Panc1 (cell line): Measurements from ENCODE around the gene TM9SF4. TPM values are rescaled to one million over a fixed set of nuclear protein-coding genes. Genes with fewer than 3 reads are reported as not detected.
A peak's percentile ranks its signal among the peaks of the same experiment; 100 is the strongest.

Experiments
- ATAC-seq: fragments of 200-7000 bp; cut with Tn5 transposase; 2 replicates; pipeline ENCODE4 v1.9.1; 2020; ENCODE audit warnings: mild to moderate bottlenecking, moderate library complexity
- Bru-seq: library from RNA; stranded (reverse); fragments of 400-500 nt; gene quantifications from one replicate; lab custom pipeline; 2021; lab: Mats Ljungman, UMichigan
- BruChase-seq, 2 experiments: library from RNA; stranded (reverse); fragments of 400-500 nt; gene quantifications; one replicate each; lab custom pipeline; 2021; lab: Mats Ljungman, UMichigan
- BruUV-seq: library from RNA; stranded (reverse); fragments of 400-500 nt; replicated peaks from 2 replicates; lab custom pipeline; 2021; lab: Mats Ljungman, UMichigan
- CTCF ChIA-PET: fragments of 300-600 bp; sonication (Branson Sonifier 250); formaldehyde crosslinking; loops from one replicate; lab custom pipeline; 2022; ENCODE audit warnings: antibody characterized with exemption; lab: Charles Lee
- POLR2A ChIA-PET: fragments of 300-600 bp; sonication (Branson Sonifier 250); formaldehyde crosslinking; loops from one replicate; lab custom pipeline; 2022; ENCODE audit warnings: antibody characterized with exemption; lab: Charles Lee
- DNase-seq: peaks from one replicate; pipeline ENCODE4 v3.0.0-alpha.2; 2010; ENCODE audit warnings: low read depth, low spot score
- H3K27ac ChIP-seq: 2 replicates; pipeline ENCODE4 v1.5.1; 2011; ENCODE audit warnings: mild to moderate bottlenecking, low read length, inconsistent platforms
- H3K27me3 ChIP-seq: fragments of 200-500 bp; sonication (Bioruptor generic); 2 replicates; pipeline ENCODE4 v1.6.0; 2014; ENCODE audit warnings: low read length, inconsistent platforms; ENCODE audit not compliant: control insufficient read depth, insufficient read depth
- H3K36me3 ChIP-seq: fragments of 200-500 bp; sonication (Bioruptor generic); 2 replicates; pipeline ENCODE4 v1.5.1; 2014; ENCODE audit warnings: inconsistent platforms, mild to moderate bottlenecking, low read length, moderate library complexity; ENCODE audit not compliant: control insufficient read depth, insufficient read depth
- H3K4me1 ChIP-seq: 2 replicates; pipeline ENCODE4 v1.5.1; 2011; ENCODE audit warnings: inconsistent platforms, mild to moderate bottlenecking, low read length, moderate library complexity; ENCODE audit not compliant: control insufficient read depth, insufficient read depth
- H3K4me3 ChIP-seq, 2 experiments: 2 replicates each; pipeline ENCODE4 v1.5.1; 2011 to 2012; ENCODE audit warnings: low read depth in 2 of 2, low read length in 2 of 2, mild to moderate bottlenecking in 2 of 2, inconsistent platforms in 1 of 2, moderate library complexity in 1 of 2
- H3K9me3 ChIP-seq: fragments of 200-500 bp; sonication (Bioruptor generic); 2 replicates; pipeline ENCODE4 v1.5.1; 2014; ENCODE audit warnings: low read depth, mild to moderate bottlenecking, inconsistent platforms, low read length, moderate library complexity; ENCODE audit not compliant: control insufficient read depth, insufficient read depth
- CTCF ChIP-seq: fragments of 450-650 bp; IDR thresholded peaks from 2 replicates; pipeline ENCODE4 v1.5.1; 2017; ENCODE audit warnings: mild to moderate bottlenecking
- POLR2AphosphoS5 ChIP-seq: IDR thresholded peaks from 2 replicates; pipeline ENCODE4 v1.6.1; 2012; ENCODE audit warnings: mild to moderate bottlenecking, low read depth, low read length, moderate library complexity
- SIN3A ChIP-seq: IDR thresholded peaks from 2 replicates; pipeline ENCODE4 v1.6.1; 2012; ENCODE audit warnings: low read depth, mild to moderate bottlenecking, low read length, moderate library complexity, borderline replicate concordance; ENCODE audit not compliant: insufficient read depth
- TCF7L2 ChIP-seq: IDR thresholded peaks from 2 replicates; pipeline ENCODE4 v1.6.1; 2011; ENCODE audit warnings: mild to moderate bottlenecking, low read depth, low read length, inconsistent platforms
- in situ Hi-C: cut with HindIII; loops from 2 replicates; pipeline ENCODE4 v1.10.0; 2016; ENCODE audit warnings: low sequenced_read_pairs, low pct_unique_long_range_greater_than_20kb
- intact Hi-C: fragments of 100-400 bp; cut with micrococcal nuclease; formaldehyde crosslinking; loops from one replicate; pipeline ENCODE4 v1.10.0; 2022; ENCODE audit not compliant: unreplicated experiment
- long read RNA-seq: library from polyadenylated mRNA; unstranded; transcript quantifications from one replicate; pipeline ENCODE4 v2.0.0, GENCODE V29; 2021; ENCODE audit not compliant: unreplicated experiment
- polyA plus RNA-seq: library from polyadenylated mRNA; unstranded; fragments of >200 nt; gene quantifications from one replicate; pipeline ENCODE4 v1.2.1, GENCODE V29; 2012; ENCODE audit warnings: missing spikeins; ENCODE audit not compliant: insufficient read length
- total RNA-seq: library from RNA; stranded (reverse); gene quantifications from one replicate; pipeline ENCODE4 v1.2.1, GENCODE V29; 2021; ENCODE audit not compliant: unreplicated experiment
- TF ChIP-seq, protein P1 (sequence below), 2 experiments: IDR thresholded peaks; 2 replicates each; pipeline ENCODE4 v1.6.1; 2011 to 2012; ENCODE audit warnings: low read depth in 2 of 2, control low read depth in 1 of 2, low read length in 1 of 2, mild to moderate bottlenecking in 1 of 2, moderate library complexity in 1 of 2; ENCODE audit not compliant: insufficient read depth in 1 of 2

The TM9SF4 gene
- 180 TPM for total RNA-seq
- polyA plus RNA-seq, result 137 TPM
- percentile 96 among the genes with signal in this experiment for Bru-seq, nascent RNA
- BruChase-seq, experiment 1, labeled RNA remaining after a 2-hour chase, result percentile 96 among the genes with signal in this experiment
- percentile 97 among the genes with signal in this experiment for BruChase-seq, experiment 2, labeled RNA remaining after a 6-hour chase
- long read RNA-seq, full-length matches to known transcripts, result 178 of 384 reads
- long read RNA-seq, partial matches to known transcripts, result 147 of 384 reads
- long read RNA-seq, other reads (novel, unspliced or antisense), result 59 of 384 reads

DNA sequence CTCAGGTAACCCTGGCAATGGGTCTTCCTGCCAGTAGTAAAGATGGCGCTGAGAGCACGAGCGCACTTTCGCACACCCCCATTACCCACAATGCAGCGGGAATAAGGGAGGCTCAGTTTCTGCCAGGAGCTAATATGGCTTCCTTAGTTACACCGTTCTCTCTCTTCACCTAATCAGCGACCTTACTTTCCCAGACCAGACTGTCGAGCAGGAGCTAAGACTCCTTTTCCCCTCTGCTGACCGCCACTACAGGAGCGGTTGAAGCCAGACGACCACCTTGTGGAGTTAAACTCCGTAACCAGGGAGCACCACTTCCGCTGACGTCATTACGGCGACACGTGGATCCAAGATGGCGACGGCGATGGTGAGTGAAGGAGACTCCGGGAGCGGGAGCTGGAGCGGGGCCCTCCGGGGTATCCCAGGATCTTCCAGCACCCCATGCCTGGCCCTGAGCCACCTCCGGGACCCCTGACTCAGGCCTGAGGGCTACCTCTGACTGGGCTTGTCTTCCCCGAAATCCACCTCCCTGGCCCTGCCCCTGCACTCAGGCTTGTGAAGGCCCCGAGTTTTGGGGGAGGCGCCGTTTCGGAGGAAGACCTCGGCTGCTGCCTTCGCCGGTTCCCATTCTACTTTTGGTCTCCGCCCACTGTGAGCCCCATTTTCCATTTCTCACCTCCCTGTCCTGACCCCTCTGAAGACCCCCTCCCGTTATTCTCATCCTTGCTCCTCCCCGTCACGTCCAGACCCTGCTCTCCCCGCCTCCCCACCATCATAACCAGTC lies at the start of gene TM9SF4:
TM9SF4 (plus strand) TSS at position 323 of the 781 bp plus-strand sequence; CDS start at position 350, 27 bp downstream.
- BruUV-seq, result no TSS peak
- H3K27ac ChIP-seq, result peak within 1 kb of the TSS; percentile 98

DNA sequence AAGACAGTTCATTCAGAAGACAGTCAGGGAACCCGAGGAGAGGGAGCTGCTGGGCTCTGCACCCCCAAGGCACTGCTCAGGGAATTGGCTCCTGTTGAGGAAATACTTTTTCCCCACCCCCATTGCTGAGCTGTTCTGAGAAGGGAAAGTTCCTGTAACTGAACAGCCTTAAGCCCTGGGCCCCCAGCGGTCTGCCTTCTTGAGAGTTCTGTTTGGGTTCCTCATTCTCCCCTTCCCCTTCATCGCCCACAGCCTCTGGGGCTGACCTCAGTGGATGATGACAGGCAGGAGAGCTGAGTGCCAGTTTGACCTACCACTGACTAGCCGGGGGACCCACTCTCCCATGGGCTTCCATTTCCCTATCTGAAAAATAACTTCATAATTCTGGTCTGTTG lies 46.7 kb upstream of the TM9SF4 start:
- ATAC-seq (no peak), DNase-seq (no peak)
- in situ Hi-C loops (no loop called here), intact Hi-C loops (no loop called here)
- Histone ChIP-seq H3K9me3 (no peaks in the 10 kb centered on the region), H3K4me1 (no peaks in the 10 kb centered on the region), H3K36me3 (no peaks in the 10 kb centered on the region), H3K4me3 (no peak overlapping the region), H3K27me3 (peaks cover 12% of the 10 kb centered on the region; the same call in 1 of the 2 replicates), H3K27ac (no peak overlapping the region)
- no TSS peak for BruUV-seq
- TF ChIP-seq TCF7L2, result no peak
- ChIA-PET POLR2A (no interaction called here), CTCF (interaction anchor here (0.7 kb wide), 1 partner anchor 210 kb away, joined by 3 read pairs; no protein-coding TSS in a partner anchor)

More for the DNA sequence above, at the start of gene TM9SF4:
- in situ Hi-C loops, result no loop called here
- Histone ChIP-seq H3K36me3 (no peaks in the 10 kb centered on the region), H3K4me1 (peaks cover 18% of the 10 kb centered on the region), H3K4me3 (peak within 1 kb of the TSS; percentile 72 to 86), H3K9me3 (peaks cover 8% of the 10 kb centered on the region; the same call in 1 of the 2 replicates), H3K27me3 (peaks cover 3% of the 10 kb centered on the region; the same call in 1 of the 2 replicates)
- ChIA-PET CTCF (interaction anchor here (0.6 kb wide), 1 partner anchor 31 kb away, joined by 4 read pairs; no protein-coding TSS in a partner anchor), POLR2A (interaction anchor here (0.6 to 1.7 kb wide), 4 partner anchors 8 to 391 kb away, joined by 3 to 5 read pairs (median 4); no protein-coding TSS in a partner anchor)
- intact Hi-C loops, result no loop called here
- no peak; the same call in 1 of the 2 replicates for TF ChIP-seq TCF7L2
- no peak for TF ChIP-seq CTCF
- peak; percentile 98 for TF ChIP-seq POLR2AphosphoS5
- peak; percentile 94; the same call in 1 of the 2 replicates for TF ChIP-seq SIN3A
- TF ChIP-seq, protein P1, sequence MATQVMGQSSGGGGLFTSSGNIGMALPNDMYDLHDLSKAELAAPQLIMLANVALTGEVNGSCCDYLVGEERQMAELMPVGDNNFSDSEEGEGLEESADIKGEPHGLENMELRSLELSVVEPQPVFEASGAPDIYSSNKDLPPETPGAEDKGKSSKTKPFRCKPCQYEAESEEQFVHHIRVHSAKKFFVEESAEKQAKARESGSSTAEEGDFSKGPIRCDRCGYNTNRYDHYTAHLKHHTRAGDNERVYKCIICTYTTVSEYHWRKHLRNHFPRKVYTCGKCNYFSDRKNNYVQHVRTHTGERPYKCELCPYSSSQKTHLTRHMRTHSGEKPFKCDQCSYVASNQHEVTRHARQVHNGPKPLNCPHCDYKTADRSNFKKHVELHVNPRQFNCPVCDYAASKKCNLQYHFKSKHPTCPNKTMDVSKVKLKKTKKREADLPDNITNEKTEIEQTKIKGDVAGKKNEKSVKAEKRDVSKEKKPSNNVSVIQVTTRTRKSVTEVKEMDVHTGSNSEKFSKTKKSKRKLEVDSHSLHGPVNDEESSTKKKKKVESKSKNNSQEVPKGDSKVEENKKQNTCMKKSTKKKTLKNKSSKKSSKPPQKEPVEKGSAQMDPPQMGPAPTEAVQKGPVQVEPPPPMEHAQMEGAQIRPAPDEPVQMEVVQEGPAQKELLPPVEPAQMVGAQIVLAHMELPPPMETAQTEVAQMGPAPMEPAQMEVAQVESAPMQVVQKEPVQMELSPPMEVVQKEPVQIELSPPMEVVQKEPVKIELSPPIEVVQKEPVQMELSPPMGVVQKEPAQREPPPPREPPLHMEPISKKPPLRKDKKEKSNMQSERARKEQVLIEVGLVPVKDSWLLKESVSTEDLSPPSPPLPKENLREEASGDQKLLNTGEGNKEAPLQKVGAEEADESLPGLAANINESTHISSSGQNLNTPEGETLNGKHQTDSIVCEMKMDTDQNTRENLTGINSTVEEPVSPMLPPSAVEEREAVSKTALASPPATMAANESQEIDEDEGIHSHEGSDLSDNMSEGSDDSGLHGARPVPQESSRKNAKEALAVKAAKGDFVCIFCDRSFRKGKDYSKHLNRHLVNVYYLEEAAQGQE (IDR thresholded peaks at IDR 0.05; ENCODE audit: insufficient read depth in 1 of 2, low read depth in 2 of 2, low read length in 1 of 2), result no peak
- DNase-seq, result peak; percentile 99
- ATAC-seq, result peak; percentile 93
